Measurements from ENCODE around the gene SLC38A3. TPM values are rescaled to one million over a fixed set of nuclear protein-coding genes. Genes with fewer than 3 reads are reported as not detected.

Gene SLC38A3
- total RNA-seq, 3 donors from 2014 or later, result 0.08 to 0.52 TPM; not detected in 1

DNA sequence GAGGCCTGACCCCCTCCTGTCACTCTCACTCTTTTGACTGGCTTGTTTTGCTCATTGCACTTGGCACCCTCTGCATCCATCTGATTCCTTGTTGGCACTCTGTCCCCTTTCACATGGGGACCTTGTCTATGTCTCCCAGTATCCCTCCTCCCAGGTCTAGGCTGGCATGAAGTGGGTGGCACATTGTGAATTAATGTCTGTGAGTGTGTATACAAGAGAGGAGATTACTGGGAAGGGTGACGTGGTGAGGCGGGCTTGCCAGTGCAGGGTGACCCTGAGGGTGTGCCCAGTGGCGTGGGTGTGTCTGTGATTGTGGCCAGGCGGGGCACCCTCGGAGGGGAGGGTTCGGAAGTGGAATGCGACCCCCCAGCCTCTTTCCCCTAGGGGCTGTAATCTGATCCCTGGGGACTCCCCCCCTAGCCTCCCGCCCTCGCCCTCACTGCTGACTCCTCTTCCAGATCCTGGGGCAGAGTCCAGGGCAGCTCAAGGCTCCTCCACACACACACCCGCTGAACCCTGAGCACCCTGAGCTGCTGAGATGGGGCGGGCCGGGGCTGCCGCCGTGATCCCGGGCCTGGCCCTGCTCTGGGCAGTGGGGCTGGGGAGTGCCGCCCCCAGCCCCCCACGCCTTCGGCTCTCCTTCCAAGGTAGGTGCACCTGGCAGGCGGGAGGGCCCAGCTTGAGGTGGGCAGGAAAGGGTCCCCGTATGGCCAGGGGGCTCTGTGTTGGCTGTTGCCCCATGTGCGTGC lies 63.8 kb downstream of the SLC38A3 start, which contains the start of gene SEMA3B:
SEMA3B (plus strand) TSS at position 445 of the 749 bp plus-strand sequence; CDS start at position 539, 94 bp downstream.
- peaks cover 12% of the 10 kb centered on the region for H3K4me1 Mint-ChIP-seq (ENCODE audit: low read depth)
- H3K36me3 Mint-ChIP-seq (ENCODE audit: insufficient read depth), result no peaks in the 10 kb centered on the region
- DNase-seq (no peak), ATAC-seq (no peak)
- peaks cover 14% of the 10 kb centered on the region for H3K27me3 Mint-ChIP-seq (ENCODE audit: low read depth)
- no peaks in the 10 kb centered on the region for H3K9me3 Mint-ChIP-seq
- H3K4me3 Mint-ChIP-seq, result no peak within 1 kb of the TSS

GRCh38 chr3:50269460-50269859 lies 64.4 kb downstream of the SLC38A3 start:
- DNase-seq, result no peak
- no peaks in the 10 kb centered on the region for H3K36me3 Mint-ChIP-seq (ENCODE audit: insufficient read depth)
- H3K27me3 Mint-ChIP-seq (ENCODE audit: low read depth), result peaks cover 18% of the 10 kb centered on the region
- H3K4me1 Mint-ChIP-seq (ENCODE audit: low read depth), result peaks cover 18% of the 10 kb centered on the region
- H3K4me3 Mint-ChIP-seq, result no peak overlapping the region
- H3K9me3 Mint-ChIP-seq, result no peaks in the 10 kb centered on the region
- no peak for ATAC-seq

DNA sequence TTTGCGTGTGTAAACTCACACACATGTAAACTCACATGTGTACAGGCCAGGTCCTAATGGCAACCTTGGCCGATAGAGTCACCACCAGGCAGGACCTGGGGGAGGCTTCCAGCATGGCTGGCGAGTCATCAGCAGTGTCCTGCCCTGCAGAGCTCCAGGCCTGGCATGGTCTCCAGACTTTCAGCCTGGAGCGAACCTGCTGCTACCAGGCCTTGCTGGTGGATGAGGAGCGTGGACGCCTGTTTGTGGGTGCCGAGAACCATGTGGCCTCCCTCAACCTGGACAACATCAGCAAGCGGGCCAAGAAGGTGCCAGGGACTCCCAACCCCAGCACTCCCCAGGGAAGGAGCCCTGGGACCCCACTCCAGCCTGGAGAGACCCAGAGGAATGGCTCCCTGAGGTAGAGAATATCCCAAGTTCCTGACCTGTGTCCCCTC lies 64.9 kb downstream of the SLC38A3 start:
- no peaks in the 10 kb centered on the region for H3K9me3 Mint-ChIP-seq
- no peak for ATAC-seq
- no peaks in the 10 kb centered on the region for H3K36me3 Mint-ChIP-seq (ENCODE audit: insufficient read depth)
- peaks cover 23% of the 10 kb centered on the region for H3K27me3 Mint-ChIP-seq (ENCODE audit: low read depth)
- DNase-seq, result no peak
- no peak overlapping the region for H3K4me3 Mint-ChIP-seq
- H3K4me1 Mint-ChIP-seq (ENCODE audit: low read depth), result peaks cover 21% of the 10 kb centered on the region

- H3K27me3 Mint-ChIP-seq (ENCODE audit: low read depth), result peaks cover 28% of the 10 kb centered on the region
- DNase-seq (no peak), ATAC-seq (no peak)
- H3K4me1 Mint-ChIP-seq (ENCODE audit: low read depth), result peaks cover 26% of the 10 kb centered on the region
- no peak overlapping the region for H3K4me3 Mint-ChIP-seq
- no peaks in the 10 kb centered on the region for H3K9me3 Mint-ChIP-seq
- no peaks in the 10 kb centered on the region for H3K36me3 Mint-ChIP-seq (ENCODE audit: insufficient read depth)
These were observed 65.6 kb downstream of the SLC38A3 start for GRCh38 chr3:50270422-50271224.

Other genes starting within 250 kb of the SLC38A3 start
- gene RBM5, start 116.4 kb upstream of the SLC38A3 start, total RNA-seq, result 100 to 1,000 TPM in 2 of 3 donors, 10 to 100 TPM in 1; 96.6 to 122 (median 112) TPM
- gene SEMA3F, start 49.9 kb upstream of the SLC38A3 start, total RNA-seq, result under 1 TPM; 0.19 to 0.24 (median 0.23) TPM
- not detected for gene GNAT1, start 13.7 kb upstream of the SLC38A3 start, total RNA-seq
- gene GNAI2, start 30.9 kb downstream of the SLC38A3 start, total RNA-seq, result 100 to 1,000 TPM; 160 to 175 (median 172) TPM
- gene SEMA3B, start 63.9 kb downstream of the SLC38A3 start, total RNA-seq, result under 1 TPM; 0.35 to 0.55 (median 0.52) TPM
- gene LSMEM2, start 73.8 kb downstream of the SLC38A3 start, total RNA-seq, result under 1 TPM in 1 of 3 donors, not detected in 2; 0.13 TPM
- 100 to 1,000 TPM; 339 to 366 (median 341) TPM for gene IFRD2, start 87.2 kb downstream of the SLC38A3 start, total RNA-seq
- 10 to 100 TPM in 1 of 3 donors, 1 to 10 TPM in 2; 4.9 to 10.3 (median 7.2) TPM for gene HYAL3, start 94.1 kb downstream of the SLC38A3 start, total RNA-seq
- gene NAA80, start 94.1 kb downstream of the SLC38A3 start, total RNA-seq, result 10 to 100 TPM; 17.5 to 21.7 (median 21.1) TPM
- gene HYAL1, start 98.3 kb downstream of the SLC38A3 start, total RNA-seq, result under 1 TPM in 2 of 3 donors, not detected in 1; 0.24 to 0.82 TPM
- gene HYAL2, start 117.5 kb downstream of the SLC38A3 start, total RNA-seq, result 10 to 100 TPM; 17.0 to 19.5 (median 19.2) TPM
- 10 to 100 TPM; 40.8 to 48.7 (median 48.5) TPM for gene TUSC2, start 123.0 kb downstream of the SLC38A3 start, total RNA-seq
- gene RASSF1, start 135.6 kb downstream of the SLC38A3 start, total RNA-seq, result 10 to 100 TPM; 33.7 to 40.3 (median 37.3) TPM
- 1 to 10 TPM in 1 of 3 donors, under 1 TPM in 2; 0.71 to 1.0 (median 0.96) TPM for gene ZMYND10, start 140.5 kb downstream of the SLC38A3 start, total RNA-seq
- 10 to 100 TPM; 34.0 to 46.9 (median 37.0) TPM for gene NPRL2, start 145.5 kb downstream of the SLC38A3 start, total RNA-seq
- 10 to 100 TPM; 31.8 to 35.3 (median 33.1) TPM for gene CYB561D2, start 145.6 kb downstream of the SLC38A3 start, total RNA-seq
- gene TMEM115, start 154.2 kb downstream of the SLC38A3 start, total RNA-seq, result 10 to 100 TPM; 25.2 to 27.4 (median 25.4) TPM